Astrocyte of the cerebellum (primary cell): ENCODE measurements around the gene NEAT1.

ENCODE experiments used
- DNase-seq: peaks from one replicate; pipeline ENCODE4 v3.0.0-alpha.2; 2011; ENCODE audit warnings: low read depth
- H3K4me3 ChIP-seq: 2 replicates; pipeline ENCODE4 v1.5.1; 2011; ENCODE audit warnings: mild to moderate bottlenecking, low read depth, low read length, moderate library complexity
- CTCF ChIP-seq: IDR thresholded peaks from 2 replicates; pipeline ENCODE4 v1.5.1; 2012; ENCODE audit warnings: low read length, low read depth, moderate library complexity, mild to moderate bottlenecking; ENCODE audit errors: missing control alignments
- in situ Hi-C: cut with HindIII; loops from 2 replicates; pipeline ENCODE4 v1.10.0; 2017; ENCODE audit warnings: low sequenced_read_pairs

Gene NEAT1

GRCh38 chr11:65415499-65416340, 6.9 kb upstream of the NEAT1 start:
- in situ Hi-C loops: no loop called here
- H3K4me3 ChIP-seq: peak overlapping the region; percentile 24
- no peak for TF ChIP-seq CTCF
- no peak for DNase-seq

GRCh38 chr11:65416341-65416824, 6.2 kb upstream of the NEAT1 start:
- no peak for DNase-seq
- in situ Hi-C loops: no loop called here
- H3K4me3 ChIP-seq: peak overlapping the region; percentile 24
- TF ChIP-seq CTCF: peak; percentile 92

GRCh38 chr11:65416841-65417701, 5.5 kb upstream of the NEAT1 start:
- no peak for TF ChIP-seq CTCF
- peak overlapping the region; percentile 24 for H3K4me3 ChIP-seq
- DNase-seq: no peak
- in situ Hi-C loops: no loop called here

- in situ Hi-C loops: no loop called here
- H3K4me3 ChIP-seq: no peak overlapping the region
- TF ChIP-seq CTCF: no peak
- no peak for DNase-seq
These were observed 4.7 kb upstream of the NEAT1 start for GRCh38 chr11:65417702-65418430.

- no peak for TF ChIP-seq CTCF
- H3K4me3 ChIP-seq: peak overlapping the region; percentile 17
- DNase-seq: no peak
- in situ Hi-C loops: no loop called here
These were observed 4.2 kb upstream of the NEAT1 start for GRCh38 chr11:65418431-65418680.
